Liver (tissue), 9 donors: ENCODE data around the gene CACNA1C. TPM values are rescaled to one million over a fixed set of nuclear protein-coding genes. Genes with fewer than 3 reads are reported as not detected.

Source experiments
- DNase-seq: peaks from one replicate; pipeline ENCODE4 v3.0.0-alpha.2; 2017; ENCODE audit warnings: low spot score
- H3K27ac ChIP-seq, 2 donors: one replicate each; pipeline ENCODE4 v1.7.0; 2013; ENCODE audit warnings: inconsistent platforms in 2 of 2, low read length in 2 of 2, control low read depth in 1 of 2, low read depth in 1 of 2, mild to moderate bottlenecking in 1 of 2
- H3K27me3 ChIP-seq, 4 donors: one replicate each; pipeline versions ENCODE4 v1.6.1 to v1.7.0; 2013; ENCODE audit warnings: low read length in 3 of 4, inconsistent platforms in 1 of 4, mild to moderate bottlenecking in 1 of 4, moderate library complexity in 1 of 4; ENCODE audit not compliant: control insufficient read depth in 4 of 4, insufficient read depth in 4 of 4
- H3K36me3 ChIP-seq, 4 donors: one replicate each; pipeline versions ENCODE4 v1.6.1 to v1.7.0; 2013; ENCODE audit warnings: low read length in 3 of 4, mild to moderate bottlenecking in 3 of 4, low read depth in 1 of 4, moderate library complexity in 1 of 4; ENCODE audit not compliant: control insufficient read depth in 4 of 4, insufficient read depth in 3 of 4
- H3K4me1 ChIP-seq, 4 donors: one replicate each; pipeline versions ENCODE4 v1.6.1 to v1.7.0; 2013; ENCODE audit warnings: low read length in 3 of 4, mild to moderate bottlenecking in 3 of 4, moderate library complexity in 1 of 4; ENCODE audit not compliant: control insufficient read depth in 4 of 4, insufficient read depth in 4 of 4
- H3K4me3 ChIP-seq, 3 donors: one replicate each; pipeline versions ENCODE4 v1.6.1 to v1.7.0; 2013; ENCODE audit warnings: low read length in 3 of 3, control low read depth in 1 of 3, low read depth in 1 of 3, mild to moderate bottlenecking in 1 of 3
- H3K9ac ChIP-seq, 2 donors: one replicate each; pipeline ENCODE4 v1.7.0; 2013; ENCODE audit warnings: low read length in 2 of 2, mild to moderate bottlenecking in 2 of 2, moderate library complexity in 2 of 2, control low read depth in 1 of 2, low read depth in 1 of 2
- H3K9me3 ChIP-seq, 4 donors: one replicate each; pipeline versions ENCODE4 v1.6.1 to v1.7.0; 2013; ENCODE audit warnings: low read length in 3 of 4; ENCODE audit not compliant: control insufficient read depth in 4 of 4
- CTCF ChIP-seq: fragments of 150-350 bp; IDR thresholded peaks from 2 replicates; pipeline ENCODE4 v1.5.1; 2017; ENCODE audit warnings: improper control_type of control experiment, low read depth, low read length; ENCODE audit not compliant: missing input control
- EGR1 ChIP-seq, 2 donors: IDR thresholded peaks; 2 replicates each; pipeline ENCODE4 v1.6.1; 2016 to 2018; ENCODE audit warnings: antibody characterized with exemption in 2 of 2, low read depth in 2 of 2
- FOXA1 ChIP-seq: IDR thresholded peaks from 2 replicates; pipeline ENCODE4 v1.6.1; 2016; ENCODE audit warnings: antibody characterized with exemption
- GABPA ChIP-seq, 2 donors: IDR thresholded peaks in 1 of 2; conservative IDR thresholded peaks in 1 of 2; 2 replicates each; pipeline ENCODE4 v1.6.1; 2016; ENCODE audit warnings: antibody characterized with exemption in 2 of 2, mild to moderate bottlenecking in 1 of 2, moderate library complexity in 1 of 2
- HNF4A ChIP-seq, 2 donors: conservative IDR thresholded peaks; 2 replicates each; pipeline ENCODE4 v1.6.1; 2016; ENCODE audit warnings: antibody characterized with exemption in 2 of 2, mild to moderate bottlenecking in 2 of 2
- HNF4G ChIP-seq: IDR thresholded peaks from 2 replicates; pipeline ENCODE4 v1.6.1; 2016; ENCODE audit warnings: antibody characterized with exemption
- JUND ChIP-seq, 2 donors: IDR thresholded peaks; 2 replicates each; pipeline ENCODE4 v1.6.1; 2016; ENCODE audit warnings: antibody characterized with exemption in 2 of 2
- MAX ChIP-seq: IDR thresholded peaks from 2 replicates; pipeline ENCODE4 v1.6.1; 2016; ENCODE audit warnings: antibody characterized with exemption
- NR2F2 ChIP-seq: IDR thresholded peaks from 2 replicates; pipeline ENCODE4 v1.6.1; 2016; ENCODE audit warnings: antibody characterized with exemption
- RAD21 ChIP-seq, 2 donors: IDR thresholded peaks; 2 replicates each; pipeline ENCODE4 v1.6.1; 2016; ENCODE audit warnings: antibody characterized with exemption in 2 of 2, mild to moderate bottlenecking in 2 of 2
- REST ChIP-seq: IDR thresholded peaks from 2 replicates; pipeline ENCODE4 v1.6.1; 2016; ENCODE audit warnings: antibody characterized with exemption, mild to moderate bottlenecking
- RXRA ChIP-seq, 2 donors: IDR thresholded peaks; 2 replicates each; pipeline ENCODE4 v1.6.1; 2017 to 2018; ENCODE audit warnings: antibody characterized with exemption in 2 of 2, mild to moderate bottlenecking in 1 of 2
- SP1 ChIP-seq: IDR thresholded peaks from 2 replicates; pipeline ENCODE4 v1.6.1; 2018; ENCODE audit warnings: antibody characterized with exemption, mild to moderate bottlenecking
- TAF1 ChIP-seq: conservative IDR thresholded peaks from 2 replicates; pipeline ENCODE4 v1.6.1; 2016; ENCODE audit warnings: antibody characterized with exemption, mild to moderate bottlenecking
- YY1 ChIP-seq: IDR thresholded peaks from 2 replicates; pipeline ENCODE4 v1.6.1; 2016; ENCODE audit warnings: antibody characterized with exemption, mild to moderate bottlenecking
- WGBS: extraction: QIAGEN DNeasy Blood & Tissue Kit; methylation state at CpG from one replicate; pipeline ENCODE4 v1.1.7; 2013; 5-methylcytosine and 5-hydroxymethylcytosine counted together
- polyA plus RNA-seq, 2 donors: library from polyadenylated mRNA; stranded (reverse) in 1 of 2; unstranded in 1 of 2; fragments of 200-250 nt in 1 of 2; fragments of >200 nt in 1 of 2; fragmentation: Nextera tagmentation in 1 of 2; extraction: Ambion mirVana in 1 of 2; gene quantifications; one replicate each; pipeline versions ENCODE4 v1.2.1 to v1.2.3, GENCODE V29; 2013 to 2015
- total RNA-seq, 2 donors: library from RNA; depleted of rRNA; stranded (reverse); fragments of >200 nt; gene quantifications; one replicate each; pipeline ENCODE4 v1.2.3, GENCODE V29; 2014
- TF ChIP-seq, protein P1 (sequence below): IDR thresholded peaks from 2 replicates; pipeline ENCODE4 v1.6.1; 2016; ENCODE audit warnings: antibody characterized with exemption
- TF ChIP-seq, protein P2 (sequence below): IDR thresholded peaks from 2 replicates; pipeline ENCODE4 v1.6.1; 2016; ENCODE audit warnings: antibody characterized with exemption
- donor health status: healthy.
- donor health status: healthy.
- donor health status: healthy.
- donor health status: healthy.
- donor health status: healthy.

The CACNA1C gene
- total and polyA plus RNA-seq, 4 donors: 0.23 to 1.9 (median 0.41) TPM

- no peaks in the 10 kb centered on the region for H3K4me1 ChIP-seq
- no peak overlapping the region for H3K27ac ChIP-seq
- no peaks in the 10 kb centered on the region for H3K36me3 ChIP-seq
- H3K27me3 ChIP-seq: peaks cover 0 to 2% (median 0%) of the 10 kb centered on the region in 4 donors
- H3K4me3 ChIP-seq: no peak overlapping the region
- no peaks in the 10 kb centered on the region for H3K9me3 ChIP-seq
- no peak for DNase-seq
- H3K9ac ChIP-seq: no peak overlapping the region
- TF ChIP-seq REST (no peak), RAD21 (IDR thresholded peaks at IDR 0.05) (no peak), TAF1 (no peak), RXRA (IDR thresholded peaks at IDR 0.05) (no peak), YY1 (no peak), GABPA (IDR thresholded peaks at IDR 0.05 in 1 of 2, conservative IDR thresholded peaks at IDR 0.05 in 1 of 2) (no peak), SP1 (no peak), NR2F2 (no peak), HNF4A (conservative IDR thresholded peaks at IDR 0.05) (no peak), MAX (no peak), FOXA1 (no peak), HNF4G (no peak), JUND (IDR thresholded peaks at IDR 0.05) (no peak)
- TF ChIP-seq, protein P1, sequence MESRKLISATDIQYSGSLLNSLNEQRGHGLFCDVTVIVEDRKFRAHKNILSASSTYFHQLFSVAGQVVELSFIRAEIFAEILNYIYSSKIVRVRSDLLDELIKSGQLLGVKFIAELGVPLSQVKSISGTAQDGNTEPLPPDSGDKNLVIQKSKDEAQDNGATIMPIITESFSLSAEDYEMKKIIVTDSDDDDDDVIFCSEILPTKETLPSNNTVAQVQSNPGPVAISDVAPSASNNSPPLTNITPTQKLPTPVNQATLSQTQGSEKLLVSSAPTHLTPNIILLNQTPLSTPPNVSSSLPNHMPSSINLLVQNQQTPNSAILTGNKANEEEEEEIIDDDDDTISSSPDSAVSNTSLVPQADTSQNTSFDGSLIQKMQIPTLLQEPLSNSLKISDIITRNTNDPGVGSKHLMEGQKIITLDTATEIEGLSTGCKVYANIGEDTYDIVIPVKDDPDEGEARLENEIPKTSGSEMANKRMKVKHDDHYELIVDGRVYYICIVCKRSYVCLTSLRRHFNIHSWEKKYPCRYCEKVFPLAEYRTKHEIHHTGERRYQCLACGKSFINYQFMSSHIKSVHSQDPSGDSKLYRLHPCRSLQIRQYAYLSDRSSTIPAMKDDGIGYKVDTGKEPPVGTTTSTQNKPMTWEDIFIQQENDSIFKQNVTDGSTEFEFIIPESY: no peak
- TF ChIP-seq, protein P2, sequence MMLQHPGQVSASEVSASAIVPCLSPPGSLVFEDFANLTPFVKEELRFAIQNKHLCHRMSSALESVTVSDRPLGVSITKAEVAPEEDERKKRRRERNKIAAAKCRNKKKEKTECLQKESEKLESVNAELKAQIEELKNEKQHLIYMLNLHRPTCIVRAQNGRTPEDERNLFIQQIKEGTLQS: no peak
- 96% methylated on average over 2 of the region's 2 CpGs for WGBS
Measured at GRCh38 chr12:2243275-2243674, 190.5 kb downstream of the CACNA1C start.

GRCh38 chr12:2244013-2244861 is 191.4 kb downstream of the CACNA1C start:
- Histone ChIP-seq H3K36me3 (no peaks in the 10 kb centered on the region), H3K27ac (no peak overlapping the region), H3K27me3 (peaks cover 0 to 2% (median 0%) of the 10 kb centered on the region in 4 donors), H3K9ac (no peak overlapping the region), H3K4me3 (no peak overlapping the region), H3K9me3 (no peaks in the 10 kb centered on the region), H3K4me1 (no peaks in the 10 kb centered on the region)
- TF ChIP-seq NR2F2: no peak
- TF ChIP-seq TAF1: no peak
- no peak for TF ChIP-seq YY1
- no peak for TF ChIP-seq RXRA (IDR thresholded peaks at IDR 0.05)
- no peak for TF ChIP-seq HNF4G
- no peak for TF ChIP-seq EGR1 (IDR thresholded peaks at IDR 0.05; ENCODE audit: low read depth in 2 of 2)
- TF ChIP-seq, protein P1: no peak
- TF ChIP-seq FOXA1: no peak
- no peak for TF ChIP-seq MAX
- no peak for TF ChIP-seq CTCF
- no peak for TF ChIP-seq HNF4A (conservative IDR thresholded peaks at IDR 0.05)
- DNase-seq: no peak
- WGBS: 80% methylated on average over 8 of the region's 8 CpGs
